Prostate gland (tissue), 2 donors: ENCODE data around the gene SIRT5.

Source experiments
- CTCF ChIP-seq, 4 experiments: fragments of 200-600 bp in 2 of 4; fragments of 450-650 bp in 2 of 4; sonication (generic) in 2 of 4; IDR thresholded peaks; 1 replicate in 3 of 4; 2 replicates in 1 of 4; pipeline ENCODE4 v1.5.1; 2016 to 2019; ENCODE audit warnings: antibody characterized with exemption in 4 of 4, mild to moderate bottlenecking in 2 of 4, moderate library complexity in 2 of 4
- POLR2A ChIP-seq: fragments of 450-650 bp; IDR thresholded peaks from one replicate; pipeline ENCODE4 v1.6.1; 2016; ENCODE audit warnings: antibody characterized with exemption, mild to moderate bottlenecking

- TF ChIP-seq POLR2A (no peak), CTCF (IDR thresholded peaks at IDR 0.05) (no peak)
Measured at GRCh38 chr6:13630499-13630898, 56.1 kb downstream of the SIRT5 start.
